Erythroblast (primary cell): ENCODE data around the gene PSMB10.

ENCODE experiments used
- GATA1 ChIP-seq: IDR thresholded peaks from 2 replicates; pipeline ENCODE4 v1.6.1; 2011; ENCODE audit warnings: low read depth, mild to moderate bottlenecking, control low read depth, low read length, moderate library complexity
- POLR2A ChIP-seq: IDR thresholded peaks from 2 replicates; pipeline ENCODE4 v1.6.1; 2011; ENCODE audit warnings: mild to moderate bottlenecking, low read length

DNA sequence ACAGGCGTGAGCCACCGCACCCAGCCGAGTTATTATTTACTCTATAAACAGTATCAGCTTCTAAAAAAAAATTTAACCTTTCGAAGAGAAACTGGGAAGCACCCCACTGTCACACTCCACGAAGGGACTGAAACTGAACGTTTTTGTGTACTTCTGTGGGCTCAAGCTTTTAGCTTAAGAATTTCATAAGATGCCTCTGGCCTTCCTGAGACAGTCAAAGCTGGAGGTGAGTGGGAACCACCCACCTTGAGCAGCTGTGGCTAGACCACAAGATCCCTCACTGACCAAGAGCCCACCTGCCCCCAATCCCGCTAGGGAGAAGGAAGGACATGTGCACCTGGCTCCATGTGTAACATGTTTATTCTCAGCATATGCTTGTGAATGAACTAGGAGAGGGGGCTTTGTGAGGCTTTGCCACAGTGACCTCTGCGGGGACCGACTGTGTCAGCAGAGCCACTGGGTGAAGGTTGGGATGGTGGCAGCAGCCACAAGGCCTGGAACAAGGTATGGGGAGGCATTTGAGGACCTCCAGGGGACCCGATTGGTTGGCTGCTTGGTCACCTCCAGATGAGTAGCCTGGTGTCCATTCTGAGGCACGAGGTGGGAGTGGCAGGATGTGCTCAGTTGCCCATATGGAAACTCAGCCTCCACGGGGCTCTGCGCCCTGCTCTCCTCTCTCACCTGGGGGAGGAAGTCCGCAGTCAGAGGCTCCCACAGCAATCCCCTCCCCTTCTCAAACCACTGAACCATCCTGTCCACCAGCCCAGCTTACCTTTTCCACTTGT lies 38.9 kb upstream of the PSMB10 start:
- TF ChIP-seq POLR2A (no peak), GATA1 (no peak)
